Ovary (tissue), 3 donors: ENCODE data around the gene DENND1A.

Experiments used
- CTCF ChIP-seq, 3 donors: fragments of 450-650 bp in 2 of 3; fragments of 200-600 bp in 1 of 3; IDR thresholded peaks; one replicate each; pipeline versions ENCODE4 v1.5.1 to v1.8.0; 2016 to 2022; ENCODE audit warnings: antibody characterized with exemption in 3 of 3, mild to moderate bottlenecking in 1 of 3
- EP300 ChIP-seq: sonication (generic); formaldehyde crosslinking; IDR thresholded peaks from one replicate; pipeline ENCODE4 v1.6.1; 2017; ENCODE audit warnings: antibody characterized with exemption
- POLR2A ChIP-seq: fragments of 450-650 bp; IDR thresholded peaks from one replicate; pipeline ENCODE4 v1.6.1; 2017; ENCODE audit warnings: antibody characterized with exemption, mild to moderate bottlenecking, moderate library complexity
- donor health status: DM: no; HTN: no; CAD: no.

GRCh38 chr9:123412171-123412820 is 517.6 kb downstream of the DENND1A start:
- TF ChIP-seq CTCF (IDR thresholded peaks at IDR 0.05) (no peak), EP300 (no peak), POLR2A (no peak)
